Keratinocyte (primary cell): ENCODE results near the gene CACNA1C. TPM values are rescaled to one million over a fixed set of nuclear protein-coding genes. Genes with fewer than 3 reads are reported as not detected.

Source experiments
- DNase-seq: peaks from one replicate; pipeline ENCODE4 v3.0.0-alpha.2; 2011; ENCODE audit warnings: low read depth, missing footprints, low spot score
- FAIRE-seq: peaks from 2 replicates; lab custom pipeline; 2011; peaks lifted over from hg19 to GRCh38; lab: Jason Lieb, UNC
- H2AFZ ChIP-seq: 2 replicates; pipeline ENCODE4 v1.6.0; 2012; ENCODE audit warnings: low read length, control low read depth, inconsistent platforms; ENCODE audit not compliant: control insufficient read depth
- H3K27ac ChIP-seq: 2 replicates; pipeline ENCODE4 v1.5.1; 2011; ENCODE audit warnings: low read length; ENCODE audit not compliant: control insufficient read depth, insufficient read depth
- H3K27me3 ChIP-seq: 3 replicates; pipeline ENCODE4 v1.6.0; 2011; ENCODE audit warnings: low read length; ENCODE audit not compliant: control insufficient read depth, insufficient read depth; ENCODE audit errors: extremely low read depth
- H3K36me3 ChIP-seq, 2 experiments: 2 replicates in 1 of 2; 3 replicates in 1 of 2; pipeline ENCODE4 v1.5.1; 2011; ENCODE audit warnings: low read length in 2 of 2, mild to moderate bottlenecking in 1 of 2; ENCODE audit not compliant: control insufficient read depth in 2 of 2, insufficient read depth in 2 of 2; ENCODE audit errors: extremely low read depth in 1 of 2
- H3K4me1 ChIP-seq: 3 replicates; pipeline ENCODE4 v1.5.1; 2011; ENCODE audit warnings: low read length; ENCODE audit not compliant: control insufficient read depth, insufficient read depth; ENCODE audit errors: extremely low read depth
- H3K4me2 ChIP-seq: 3 replicates; pipeline ENCODE4 v1.6.0; 2011; ENCODE audit warnings: low read depth, low read length; ENCODE audit not compliant: control insufficient read depth, insufficient read depth; ENCODE audit errors: extremely low read depth
- H3K4me3 ChIP-seq, 3 experiments: fragments of 200-600 bp in 1 of 3; sonication (generic) in 1 of 3; 2 replicates in 2 of 3; 3 replicates in 1 of 3; pipeline ENCODE4 v1.5.1; 2011 to 2016; ENCODE audit warnings: low read length in 3 of 3, mild to moderate bottlenecking in 3 of 3, control low read depth in 2 of 3, inconsistent platforms in 1 of 3, low read depth in 1 of 3, mixed read lengths in 1 of 3, mixed run types in 1 of 3, moderate library complexity in 1 of 3; ENCODE audit not compliant: control insufficient read depth in 2 of 3, insufficient read depth in 2 of 3; ENCODE audit errors: extremely low read depth in 1 of 3
- H3K79me2 ChIP-seq: 2 replicates; pipeline ENCODE4 v1.6.0; 2012; ENCODE audit warnings: low read length; ENCODE audit not compliant: control insufficient read depth, insufficient read depth
- H3K9ac ChIP-seq: 3 replicates; pipeline ENCODE4 v1.6.0; 2011; ENCODE audit warnings: low read length; ENCODE audit not compliant: control insufficient read depth, insufficient read depth; ENCODE audit errors: extremely low read depth
- H3K9me1 ChIP-seq: 3 replicates; pipeline ENCODE4 v1.6.0; 2011; ENCODE audit warnings: low read length; ENCODE audit not compliant: control insufficient read depth, insufficient read depth; ENCODE audit errors: extremely low read depth
- H3K9me3 ChIP-seq: 2 replicates; pipeline ENCODE4 v1.5.1; 2012; ENCODE audit warnings: low read depth, low read length; ENCODE audit not compliant: control insufficient read depth
- H4K20me1 ChIP-seq: 3 replicates; pipeline ENCODE4 v1.6.0; 2011; ENCODE audit warnings: low read length; ENCODE audit not compliant: control insufficient read depth, insufficient read depth; ENCODE audit errors: extremely low read depth
- EZH2 ChIP-seq: IDR thresholded peaks from one replicate; pipeline ENCODE4 v1.6.1; 2012; ENCODE audit warnings: inconsistent platforms, mild to moderate bottlenecking, low read length, moderate library complexity
- dilution Hi-C: fragments of 300-500 bp; cut with MboI; formaldehyde crosslinking; loops from one replicate; pipeline ENCODE4 v1.7.0; 2020; ENCODE audit warnings: low sequenced_read_pairs; ENCODE audit not compliant: extremely low pct_ligation_motif_present
- polyA plus RNA-seq, 5 experiments: library from polyadenylated mRNA; depleted of rRNA in 3 of 5; stranded (reverse) in 3 of 5; stranded (forward) in 1 of 5; unstranded in 1 of 5; fragments of >200 nt; gene quantifications; 1 replicate in 1 of 5; 2 replicates in 3 of 5; 3 replicates in 1 of 5; pipeline versions ENCODE4 v1.2.1 to v1.2.3, GENCODE V29; 2011 to 2012; ENCODE audit warnings: missing spikeins in 2 of 5, low read depth in 1 of 5, low replicate concordance in 1 of 5
- TF ChIP-seq, protein P1 (sequence below), 3 experiments: IDR thresholded peaks in 1 of 3; conservative IDR thresholded peaks in 1 of 3; optimal IDR thresholded peaks in 1 of 3; 2 replicates in 2 of 3; 3 replicates in 1 of 3; pipeline versions ENCODE3 to v1.5.1; 2011; ENCODE audit warnings: low read length in 3 of 3, mild to moderate bottlenecking in 3 of 3, moderate library complexity in 2 of 3, control low read depth in 1 of 3, inconsistent platforms in 1 of 3; ENCODE audit not compliant: insufficient read depth in 2 of 3; ENCODE audit errors: extremely low read depth in 1 of 3

Gene CACNA1C
- polyA plus RNA-seq, 1 donor (not counting 4 experiments of a cell fraction or from before 2014, with no cell fraction given): not detected

DNA sequence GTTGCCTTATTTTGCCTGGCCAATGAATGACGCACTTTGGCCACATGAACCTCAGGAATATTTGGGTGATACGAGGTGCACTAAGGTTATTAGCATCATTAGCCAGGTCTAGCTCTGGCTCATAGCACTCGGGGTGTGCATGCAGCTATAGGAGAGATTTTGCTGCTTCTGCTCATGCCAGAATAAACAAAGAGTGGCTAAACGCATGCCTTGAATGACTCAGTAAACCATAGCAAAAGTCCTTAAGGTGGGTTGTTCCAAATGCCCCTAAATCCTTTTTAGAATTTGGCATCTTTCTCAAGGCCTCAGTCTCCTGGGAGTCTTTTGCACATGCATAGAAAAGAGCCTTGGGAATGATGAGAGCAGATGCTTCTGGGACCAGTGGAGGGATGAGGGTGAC is 398.2 kb downstream of the CACNA1C start:
- no peak overlapping the region for H3K4me2 ChIP-seq
- no peak for DNase-seq
- no peaks in the 10 kb centered on the region for H3K79me2 ChIP-seq
- H3K9me1 ChIP-seq: no peaks in the 10 kb centered on the region
- TF ChIP-seq, protein P1, sequence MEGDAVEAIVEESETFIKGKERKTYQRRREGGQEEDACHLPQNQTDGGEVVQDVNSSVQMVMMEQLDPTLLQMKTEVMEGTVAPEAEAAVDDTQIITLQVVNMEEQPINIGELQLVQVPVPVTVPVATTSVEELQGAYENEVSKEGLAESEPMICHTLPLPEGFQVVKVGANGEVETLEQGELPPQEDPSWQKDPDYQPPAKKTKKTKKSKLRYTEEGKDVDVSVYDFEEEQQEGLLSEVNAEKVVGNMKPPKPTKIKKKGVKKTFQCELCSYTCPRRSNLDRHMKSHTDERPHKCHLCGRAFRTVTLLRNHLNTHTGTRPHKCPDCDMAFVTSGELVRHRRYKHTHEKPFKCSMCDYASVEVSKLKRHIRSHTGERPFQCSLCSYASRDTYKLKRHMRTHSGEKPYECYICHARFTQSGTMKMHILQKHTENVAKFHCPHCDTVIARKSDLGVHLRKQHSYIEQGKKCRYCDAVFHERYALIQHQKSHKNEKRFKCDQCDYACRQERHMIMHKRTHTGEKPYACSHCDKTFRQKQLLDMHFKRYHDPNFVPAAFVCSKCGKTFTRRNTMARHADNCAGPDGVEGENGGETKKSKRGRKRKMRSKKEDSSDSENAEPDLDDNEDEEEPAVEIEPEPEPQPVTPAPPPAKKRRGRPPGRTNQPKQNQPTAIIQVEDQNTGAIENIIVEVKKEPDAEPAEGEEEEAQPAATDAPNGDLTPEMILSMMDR (optimal IDR thresholded peaks at IDR 0.05 in 1 of 3, IDR thresholded peaks at IDR 0.05 in 1 of 3, conservative IDR thresholded peaks at IDR 0.05 in 1 of 3; ENCODE audit: extremely low read depth in 1 of 3, insufficient read depth in 2 of 3, low read length in 3 of 3): no peak
- TF ChIP-seq EZH2: no peak
- H3K27me3 ChIP-seq: no peaks in the 10 kb centered on the region
- no peak overlapping the region for H3K9ac ChIP-seq
- dilution Hi-C loops: no loop called here
- H3K9me3 ChIP-seq: peaks cover 2% of the 10 kb centered on the region
- H3K36me3 ChIP-seq: no peaks in the 10 kb centered on the region
- H2AFZ ChIP-seq: no peak overlapping the region
- no peaks in the 10 kb centered on the region for H4K20me1 ChIP-seq
- H3K4me3 ChIP-seq: no peak overlapping the region
- no peak for FAIRE-seq
- H3K27ac ChIP-seq: no peak overlapping the region
- no peaks in the 10 kb centered on the region for H3K4me1 ChIP-seq

DNA sequence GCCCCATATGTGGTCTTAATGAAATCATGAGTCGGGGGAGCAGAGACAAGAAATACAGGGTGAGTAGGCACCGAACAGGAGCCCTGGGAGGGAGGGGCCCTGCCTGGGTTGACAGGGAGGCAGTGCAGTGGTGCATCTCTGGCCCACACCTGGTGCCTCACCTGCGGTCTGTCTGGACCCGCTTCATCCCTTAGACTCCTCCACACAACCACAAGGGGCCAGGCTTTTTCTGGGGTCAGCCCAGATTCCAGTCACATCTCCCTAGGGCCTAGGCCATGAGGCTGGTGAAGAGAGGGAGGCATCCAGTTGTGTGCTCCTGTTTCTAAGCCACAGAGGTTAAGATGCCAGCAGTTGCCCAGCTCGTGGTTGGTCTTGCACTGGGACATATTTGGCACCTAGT is 398.7 kb downstream of the CACNA1C start:
- H3K4me2 ChIP-seq: no peak overlapping the region
- H3K9ac ChIP-seq: no peak overlapping the region
- FAIRE-seq: no peak
- H3K27me3 ChIP-seq: no peaks in the 10 kb centered on the region
- no peaks in the 10 kb centered on the region for H3K36me3 ChIP-seq
- H3K27ac ChIP-seq: no peak overlapping the region
- no peak for DNase-seq
- peaks cover 2% of the 10 kb centered on the region for H3K9me3 ChIP-seq
- H3K79me2 ChIP-seq: no peaks in the 10 kb centered on the region
- TF ChIP-seq, protein P1 (optimal IDR thresholded peaks at IDR 0.05 in 1 of 3, IDR thresholded peaks at IDR 0.05 in 1 of 3, conservative IDR thresholded peaks at IDR 0.05 in 1 of 3; ENCODE audit: extremely low read depth in 1 of 3, insufficient read depth in 2 of 3, low read length in 3 of 3): no peak
- no peak for TF ChIP-seq EZH2
- no peaks in the 10 kb centered on the region for H4K20me1 ChIP-seq
- dilution Hi-C loops: no loop called here
- H3K4me3 ChIP-seq: no peak overlapping the region
- no peak overlapping the region for H2AFZ ChIP-seq
- H3K9me1 ChIP-seq: no peaks in the 10 kb centered on the region
- H3K4me1 ChIP-seq: no peaks in the 10 kb centered on the region
